ENCODE data around the gene ROGDI.

ROGDI gene

DNA sequence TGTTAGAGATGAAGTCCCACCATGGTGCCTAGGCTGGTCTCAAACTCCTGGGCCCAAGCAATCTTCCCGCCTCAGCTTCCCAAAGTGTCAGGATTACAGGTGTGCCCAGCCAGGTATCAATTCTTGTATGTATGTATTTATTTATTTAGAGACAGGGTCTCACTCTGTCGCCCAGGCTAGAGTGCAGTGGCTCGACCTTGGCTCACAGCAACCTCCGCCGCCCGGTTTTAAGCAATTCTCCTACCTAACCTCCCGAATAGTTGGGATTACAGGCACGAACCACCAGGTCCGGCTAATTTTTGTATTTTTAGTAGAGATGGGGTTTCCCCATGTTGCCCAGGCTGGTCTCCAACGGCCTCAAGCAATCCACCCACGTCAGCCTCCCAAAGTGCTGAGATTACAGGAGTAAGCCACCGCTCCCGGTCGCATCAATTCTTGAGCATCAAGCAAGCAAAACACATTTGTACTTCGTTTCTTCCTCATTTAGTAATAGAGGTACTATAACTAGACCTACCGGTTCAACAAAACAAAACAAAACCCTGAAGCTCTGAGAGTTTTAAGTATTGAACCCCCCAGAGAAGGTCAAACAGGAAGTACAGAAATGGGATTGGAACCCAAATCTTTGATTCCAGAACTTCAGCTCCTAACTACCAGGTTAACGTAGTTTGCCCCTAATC, 34.4 kb downstream of the ROGDI start:
- DNase-seq (ENCODE audit: low read depth, low spot score): no peak

GRCh38 chr16:4766875-4767628, 35.4 kb downstream of the ROGDI start, which contains the start of gene ZNF500:
Gene ZNF500 (minus strand): TSS chr16:4767162. CDS start chr16:4765978, 1,184 bp downstream.
- peak; percentile 85 for DNase-seq (ENCODE audit: low read depth, low spot score)

DNA sequence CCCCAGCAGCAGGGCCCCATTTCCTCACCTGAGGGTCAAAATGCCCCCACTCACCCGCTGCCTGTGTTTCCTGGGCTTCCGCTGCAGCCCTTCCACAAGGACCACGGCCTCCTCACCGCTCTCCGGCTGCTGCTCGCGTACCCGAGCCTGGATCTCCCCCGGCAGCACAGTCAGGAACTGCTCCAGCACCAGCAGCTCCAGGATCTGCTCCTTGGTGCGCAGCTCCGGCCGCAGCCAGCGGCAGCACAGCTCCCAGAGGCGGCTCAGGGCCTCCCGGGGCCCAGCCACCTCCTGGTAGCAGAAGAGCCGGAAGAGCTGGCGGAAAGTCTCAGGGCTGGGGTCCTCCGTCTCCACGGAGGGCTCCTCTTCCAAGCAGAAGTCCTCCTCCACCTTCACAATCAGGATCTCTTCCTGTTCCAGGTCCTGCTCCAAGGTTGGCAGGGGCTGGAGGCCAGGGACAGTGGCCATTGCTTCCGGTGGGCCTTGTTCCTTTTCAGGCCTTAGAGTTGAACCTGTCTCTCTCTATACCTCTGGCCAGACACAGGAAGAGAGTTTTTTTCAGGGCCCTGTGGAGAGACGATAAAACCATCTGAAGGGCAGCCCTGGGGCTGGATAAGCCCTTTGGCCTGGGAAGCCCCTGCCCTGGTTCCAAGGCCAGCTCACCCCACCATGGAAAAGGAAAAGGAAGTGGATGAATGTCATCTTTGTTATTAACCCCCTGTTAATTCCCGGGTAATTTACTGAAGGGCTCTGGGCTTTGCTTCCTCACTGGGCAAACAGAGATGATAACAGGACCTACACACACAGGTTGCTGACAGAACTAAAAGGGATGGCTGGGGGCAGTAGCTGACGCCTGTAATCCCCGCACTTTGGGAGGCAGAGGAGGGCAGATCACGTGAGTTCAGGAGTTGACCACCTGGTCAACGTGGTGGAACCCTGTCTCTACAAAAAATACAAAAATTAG, 36.6 kb downstream of the ROGDI start:
- DNase-seq (ENCODE audit: low read depth, low spot score): no peak

GRCh38 chr16:4763791-4764190, 38.6 kb downstream of the ROGDI start:
- no peak for DNase-seq (ENCODE audit: low read depth, low spot score)

- DNase-seq (ENCODE audit: low read depth, low spot score): no peak
Measured at GRCh38 chr16:4762205-4762604, 40.2 kb downstream of the ROGDI start.

GRCh38 chr16:4760221-4760910, 42.1 kb downstream of the ROGDI start:
- no peak for DNase-seq (ENCODE audit: low read depth, low spot score)

DNA sequence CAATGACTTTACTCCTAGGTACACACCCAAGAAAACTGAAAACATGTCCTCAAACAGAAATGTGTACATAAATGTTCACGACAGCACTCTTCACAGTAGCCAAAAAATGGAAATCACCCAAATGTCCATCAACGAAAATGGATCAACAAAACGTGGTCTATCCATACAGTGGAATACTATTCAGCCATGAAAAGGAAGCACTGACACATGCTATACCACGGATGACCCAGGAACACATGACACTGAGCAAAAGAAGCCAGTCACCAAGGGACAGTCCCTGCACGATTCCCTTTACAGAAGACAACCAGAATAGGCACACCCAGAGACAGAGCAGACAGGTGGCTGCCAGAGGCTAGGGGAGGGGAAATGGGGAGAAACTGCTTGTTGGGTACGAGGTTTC, 46.7 kb downstream of the ROGDI start:
- no peak for DNase-seq (ENCODE audit: low read depth, low spot score)

DNA sequence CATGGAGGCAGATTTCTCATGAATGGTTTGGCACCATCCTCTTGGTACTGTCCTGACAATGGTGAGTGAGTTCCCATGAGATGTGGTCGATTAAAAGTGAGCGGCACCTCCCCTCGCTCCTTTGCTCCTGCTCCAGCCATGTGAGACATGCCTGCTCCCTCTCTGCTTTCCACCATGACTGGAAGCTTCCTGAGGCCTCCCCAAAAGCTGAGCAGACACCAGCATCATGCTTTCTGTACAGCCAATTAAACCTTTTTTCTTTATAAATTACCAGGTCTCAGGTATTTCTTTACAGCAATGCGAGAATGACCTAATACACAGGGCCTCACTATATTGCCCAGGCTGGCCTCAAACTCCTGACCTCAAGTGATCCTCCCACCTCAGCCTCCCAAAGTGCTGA, 47.6 kb downstream of the ROGDI start:
- DNase-seq (ENCODE audit: low read depth, low spot score): no peak

DNA sequence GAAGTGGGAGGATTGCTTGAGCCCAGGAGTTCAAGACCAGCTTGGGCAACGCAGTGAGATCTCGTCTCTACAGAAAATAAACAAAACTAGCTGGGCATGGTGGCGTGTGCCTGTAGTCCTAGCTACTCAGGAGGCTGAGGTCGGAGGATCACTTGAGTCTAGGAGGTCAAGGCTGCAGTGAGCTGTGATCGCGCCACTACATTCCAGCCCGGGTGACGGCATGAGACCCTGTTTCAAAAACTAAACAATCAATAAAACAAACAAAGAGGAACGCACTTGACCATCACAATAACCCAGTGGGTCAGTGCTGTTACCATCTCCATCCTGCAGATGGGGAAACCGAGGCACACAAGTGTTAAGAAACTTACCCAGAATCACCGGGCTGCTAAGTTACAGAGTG, 49.2 kb downstream of the ROGDI start:
- DNase-seq (ENCODE audit: low read depth, low spot score): no peak

DNA sequence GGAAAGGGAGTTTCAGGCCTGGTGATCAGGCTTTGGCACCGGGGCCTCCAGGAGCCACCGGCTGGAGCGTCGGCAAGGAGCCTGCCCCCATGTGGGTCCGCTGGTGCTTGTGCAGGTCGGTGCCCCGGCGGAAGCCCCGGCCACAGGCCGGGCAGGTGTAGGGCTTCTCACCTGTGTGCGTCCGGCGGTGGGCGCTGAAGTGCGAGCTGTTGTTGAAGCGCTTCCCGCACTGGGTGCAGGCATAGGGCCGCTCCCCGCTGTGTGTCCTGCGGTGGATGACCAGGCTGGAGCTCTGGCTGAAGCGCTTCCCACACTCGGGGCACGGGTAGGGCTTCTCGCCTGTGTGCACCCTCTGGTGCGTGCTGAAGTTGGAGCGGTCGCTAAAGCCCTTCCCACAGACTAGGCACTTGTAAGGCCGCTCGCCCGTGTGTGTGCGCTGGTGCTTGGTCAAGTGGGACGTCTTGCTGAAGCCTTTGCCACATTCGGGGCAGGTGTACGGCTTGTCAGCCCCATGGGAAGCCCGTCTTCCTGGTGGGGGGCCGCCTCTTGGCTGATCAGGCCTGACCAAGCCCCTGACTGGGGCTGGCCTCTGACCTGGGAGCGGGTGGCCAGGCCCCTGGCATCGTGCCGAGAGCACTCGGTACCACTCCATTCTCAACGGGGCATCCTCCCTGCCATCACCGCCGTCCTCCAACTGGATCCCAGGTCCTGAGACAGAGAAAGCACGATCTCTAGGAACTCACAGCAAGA, 49.9 kb downstream of the ROGDI start:
- no peak for DNase-seq (ENCODE audit: low read depth, low spot score)

DNA sequence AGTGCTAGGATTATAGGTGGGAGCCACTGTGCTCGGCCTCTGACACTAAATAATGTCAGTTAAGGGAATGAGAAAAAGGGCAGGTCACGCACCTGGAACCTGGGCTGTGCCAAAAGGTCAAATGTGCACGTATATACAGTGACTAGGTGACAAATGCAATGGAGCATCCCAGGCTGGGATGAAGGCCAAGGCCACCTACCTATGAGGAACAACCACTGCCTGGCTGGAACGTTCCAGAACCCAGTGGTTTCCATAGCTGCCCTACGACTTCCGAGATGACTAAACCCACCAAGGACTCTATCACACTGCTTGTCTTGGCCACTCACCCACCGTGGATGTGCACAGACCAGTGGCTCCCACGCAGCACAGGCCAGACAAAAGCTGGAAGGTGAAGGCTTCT, 51.5 kb downstream of the ROGDI start:
- no peak for DNase-seq (ENCODE audit: low read depth, low spot score)

DNA sequence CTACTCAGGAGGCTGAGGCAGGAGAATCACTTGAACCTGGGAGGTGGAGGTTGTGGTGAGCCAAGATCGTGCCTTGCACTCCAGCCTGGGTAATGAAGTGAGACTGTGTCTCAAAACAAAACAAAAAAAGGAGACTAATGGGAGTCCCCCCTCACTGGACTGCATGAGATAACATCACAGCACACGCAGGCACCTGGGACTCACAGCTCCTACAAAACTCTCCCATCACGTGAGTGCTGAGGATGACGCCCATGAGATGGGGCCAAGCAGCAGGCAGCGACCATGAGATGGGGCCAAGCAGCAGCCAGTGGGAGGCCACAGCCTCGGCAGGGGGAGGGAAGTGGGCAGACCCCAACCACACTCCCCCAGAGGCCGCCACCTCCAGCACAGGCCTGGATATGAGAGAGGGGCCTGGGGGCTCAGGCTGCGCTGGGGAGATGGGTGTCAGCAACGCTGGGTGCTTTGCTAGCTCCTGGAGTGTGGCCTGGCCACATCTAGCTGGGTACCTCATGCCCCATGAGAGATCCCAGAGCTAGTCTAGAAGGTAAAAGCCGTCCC, 52.7 kb downstream of the ROGDI start:
- DNase-seq (ENCODE audit: low read depth, low spot score): no peak

- no peak for DNase-seq (ENCODE audit: low read depth, low spot score)
Measured at GRCh38 chr16:4748682-4749411, 53.6 kb downstream of the ROGDI start.

DNA sequence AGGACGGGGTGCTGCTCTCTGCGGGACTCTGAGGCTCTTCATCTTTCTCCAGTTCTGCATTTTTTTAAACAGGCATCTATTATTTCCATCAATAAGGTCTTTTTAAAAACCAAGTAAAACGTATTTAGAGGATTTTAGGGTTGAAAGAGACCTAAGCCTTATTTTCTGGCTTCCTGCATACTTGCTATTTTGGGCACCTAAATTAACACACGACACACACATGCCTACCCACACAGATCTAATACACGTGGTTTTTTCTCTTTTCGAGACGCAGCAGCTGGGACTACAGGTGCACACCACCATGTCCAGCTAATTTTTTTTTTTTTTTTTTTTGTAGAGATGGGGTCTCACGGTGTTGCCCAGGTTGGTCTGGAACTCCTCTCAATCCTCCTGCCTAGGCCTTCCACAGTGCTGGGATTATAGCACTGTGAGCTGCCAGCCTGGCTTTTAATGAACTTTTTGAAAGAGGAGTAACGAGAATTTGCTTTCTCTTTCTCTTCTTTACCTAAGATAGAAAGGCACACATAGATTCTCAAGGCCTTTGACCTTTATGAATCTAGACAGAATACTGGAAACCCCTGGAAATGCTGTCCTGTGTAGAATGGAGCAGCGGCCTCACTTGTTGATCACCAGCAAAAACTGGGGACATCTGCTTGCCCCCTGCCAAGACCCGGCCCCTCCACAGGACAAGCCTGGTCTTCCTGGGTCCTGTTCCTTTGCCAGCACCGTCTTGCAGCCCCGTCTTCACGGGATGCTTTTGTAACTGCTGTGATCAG, 54.3 kb downstream of the ROGDI start:
- DNase-seq (ENCODE audit: low read depth, low spot score): no peak

DNA sequence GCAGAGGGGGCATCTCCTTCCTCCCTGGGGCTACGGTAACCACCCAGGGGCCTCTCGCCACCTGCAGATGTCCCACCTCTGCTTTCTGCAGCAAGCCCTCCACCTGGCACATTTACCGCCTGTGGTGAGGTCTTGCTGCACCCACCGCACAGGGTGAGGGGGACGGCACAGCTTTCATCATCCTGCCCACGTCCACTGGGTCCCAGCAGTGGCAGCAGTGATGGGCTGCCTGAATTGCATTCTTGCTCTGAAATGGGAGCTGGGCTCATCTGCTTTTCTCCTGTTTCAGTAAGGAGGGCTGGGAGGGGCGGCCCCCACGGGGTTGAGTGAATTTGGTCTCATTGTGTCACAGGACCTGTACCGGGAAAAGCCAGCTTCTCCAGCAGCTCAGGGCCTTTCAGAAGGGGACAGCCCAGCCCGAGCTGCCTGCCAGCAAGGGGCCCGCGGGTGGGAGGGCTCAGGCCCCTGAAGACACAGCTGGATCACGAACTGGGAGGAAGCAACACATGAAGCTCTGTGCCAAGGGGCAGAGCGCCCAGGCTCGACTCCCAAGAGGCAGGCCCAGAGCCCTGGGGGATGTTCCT, 55.4 kb downstream of the ROGDI start:
- no peak for DNase-seq (ENCODE audit: low read depth, low spot score)
